HG02973 (cell line): ENCODE results near the gene BCAT1.
"Not testable (repeated sequence)": the region's sequence is repeated elsewhere in the genome, so short reads cannot be mapped to it uniquely, and the experiment has no call there.

Experiments used
- ATAC-seq: cut with Tn5 transposase; IDR thresholded peaks from one replicate; pipeline ENCODE4 v1.9.1; 2021; ENCODE audit warnings: moderate library complexity; ENCODE audit not compliant: unreplicated experiment

BCAT1 gene

GRCh38 chr12:24928533-24929306, 20.2 kb downstream of the BCAT1 start:
- not testable (repeated sequence) for ATAC-seq

GRCh38 chr12:24928131-24928530, 20.8 kb downstream of the BCAT1 start:
- ATAC-seq, result no peak

- not testable (repeated sequence) for ATAC-seq
Observed at GRCh38 chr12:24926080-24926479, 22.8 kb downstream of the BCAT1 start.

- no peak for ATAC-seq
Observed at GRCh38 chr12:24922090-24922489, 26.8 kb downstream of the BCAT1 start.

- ATAC-seq, result no peak
Observed at GRCh38 chr12:24921251-24922038, 27.5 kb downstream of the BCAT1 start.

- ATAC-seq, result no peak
Observed at GRCh38 chr12:24920141-24920540, 28.8 kb downstream of the BCAT1 start.

- no peak for ATAC-seq
Observed at GRCh38 chr12:24919346-24920001, 29.4 kb downstream of the BCAT1 start.

GRCh38 chr12:24918596-24918995, 30.3 kb downstream of the BCAT1 start:
- no peak for ATAC-seq

GRCh38 chr12:24915501-24915900, 33.4 kb downstream of the BCAT1 start:
- no peak for ATAC-seq

GRCh38 chr12:24913953-24914352, 34.9 kb downstream of the BCAT1 start:
- no peak for ATAC-seq

- ATAC-seq, result no peak
Observed at GRCh38 chr12:24913130-24913529, 35.8 kb downstream of the BCAT1 start.

- no peak for ATAC-seq
Observed at GRCh38 chr12:24911271-24911791, 37.6 kb downstream of the BCAT1 start.

- not testable (repeated sequence) for ATAC-seq
Observed at GRCh38 chr12:24910192-24910591, 38.7 kb downstream of the BCAT1 start.

- ATAC-seq, result no peak
Observed at GRCh38 chr12:24909667-24910066, 39.2 kb downstream of the BCAT1 start.

GRCh38 chr12:24907464-24907863, 41.4 kb downstream of the BCAT1 start:
- ATAC-seq, result no peak

GRCh38 chr12:24906141-24906540, 42.8 kb downstream of the BCAT1 start:
- no peak for ATAC-seq

- ATAC-seq, result no peak
Observed at GRCh38 chr12:24905431-24905830, 43.5 kb downstream of the BCAT1 start.

GRCh38 chr12:24904871-24905270, 44.0 kb downstream of the BCAT1 start:
- no peak for ATAC-seq

- ATAC-seq, result no peak
Observed at GRCh38 chr12:24903329-24904088, 45.4 kb downstream of the BCAT1 start.

GRCh38 chr12:24902511-24903328, 46.2 kb downstream of the BCAT1 start:
- ATAC-seq, result no peak
